Neural cell (in vitro differentiated cells): Measurements from ENCODE around the gene PLK3. TPM values are rescaled to one million over a fixed set of nuclear protein-coding genes. Genes with fewer than 3 reads are reported as not detected.

Experiments
- H2AFZ ChIP-seq: fragments of 200-600, 300-800 bp; sonication (generic), shearing (Covaris generic); 2 replicates; pipeline ENCODE4 v1.6.0; 2014; ENCODE audit warnings: low read depth, mild to moderate bottlenecking, antibody characterized with exemption, low read length, moderate library complexity
- H3F3A ChIP-seq: fragments of 200-600 bp; shearing (Covaris generic); 2 replicates; pipeline ENCODE4 v1.6.1; 2016; ENCODE audit warnings: mild to moderate bottlenecking, moderate library complexity, mixed read lengths, antibody characterized with exemption, low read length; ENCODE audit not compliant: insufficient read depth, poor library complexity, severe bottlenecking
- H3K27ac ChIP-seq: fragments of 200-600, 300-800 bp; sonication (generic), shearing (Covaris generic); 2 replicates; pipeline ENCODE4 v1.5.1; 2014; ENCODE audit warnings: mild to moderate bottlenecking, low read length, moderate library complexity
- H3K27me3 ChIP-seq: fragments of 300-800, 200-600 bp; sonication (generic), shearing (Covaris generic); 2 replicates; pipeline ENCODE4 v1.6.0; 2014; ENCODE audit warnings: mild to moderate bottlenecking, low read depth, low read length, moderate library complexity; ENCODE audit not compliant: insufficient read depth
- H3K36me3 ChIP-seq: fragments of 300-800, 200-600 bp; sonication (generic), shearing (Covaris generic); 2 replicates; pipeline ENCODE4 v1.5.1; 2014; ENCODE audit warnings: mild to moderate bottlenecking, antibody characterized with exemption, low read length, moderate library complexity; ENCODE audit not compliant: insufficient read depth
- H3K4me2 ChIP-seq: fragments of 300-800, 200-600 bp; sonication (generic), shearing (Covaris generic); 2 replicates; pipeline ENCODE4 v1.6.0; 2014; ENCODE audit warnings: mild to moderate bottlenecking, low read length
- H3K4me3 ChIP-seq: fragments of 300-800, 200-600 bp; sonication (generic), shearing (Covaris generic); 2 replicates; pipeline ENCODE4 v1.5.1; 2014; ENCODE audit warnings: mild to moderate bottlenecking, low read length, moderate library complexity
- H3K79me2 ChIP-seq: fragments of 200-600 bp; shearing (Covaris generic); replicated peaks from 2 replicates; pipeline ENCODE4 v1.6.0; 2014; ENCODE audit warnings: mild to moderate bottlenecking, low read length, moderate library complexity; ENCODE audit not compliant: insufficient read depth
- H3K9ac ChIP-seq: fragments of 300-800, 200-600 bp; sonication (generic), shearing (Covaris generic); 2 replicates; pipeline ENCODE4 v1.6.1; 2016; ENCODE audit warnings: mild to moderate bottlenecking, low read length, mixed read lengths
- H3K9me2 ChIP-seq: fragments of 200-600 bp; shearing (Covaris generic); 2 replicates; pipeline ENCODE4 v1.6.1; 2016; ENCODE audit warnings: mild to moderate bottlenecking, low read length, mixed read lengths; ENCODE audit not compliant: insufficient read depth
- H3K9me3 ChIP-seq: fragments of 200-600, 300-800 bp; sonication (generic), shearing (Covaris generic); 2 replicates; pipeline ENCODE4 v1.6.1; 2016; ENCODE audit warnings: mild to moderate bottlenecking, mixed run types, low read length, moderate library complexity, mixed read lengths
- H4K20me1 ChIP-seq: fragments of 200-600 bp; shearing (Covaris generic); 2 replicates; pipeline ENCODE4 v1.6.1; 2016; ENCODE audit warnings: mild to moderate bottlenecking, mixed run types; ENCODE audit not compliant: insufficient read depth
- EP300 ChIP-seq: fragments of 450-650 bp; conservative IDR thresholded peaks from 2 replicates; pipeline ENCODE4 v1.6.1; 2014; ENCODE audit warnings: antibody characterized with exemption, mild to moderate bottlenecking, moderate library complexity; ENCODE audit not compliant: poor library complexity, severe bottlenecking
- EZH2 ChIP-seq: fragments of 200-600, 300-800 bp; shearing (Covaris generic), sonication (generic); IDR thresholded peaks from 2 replicates; pipeline ENCODE4 v1.6.1; 2014; ENCODE audit warnings: antibody characterized with exemption, low read length, borderline replicate concordance, mild to moderate bottlenecking; ENCODE audit not compliant: insufficient read depth, poor library complexity, severe bottlenecking
- MXI1 ChIP-seq: fragments of 450-650 bp; conservative IDR thresholded peaks from 2 replicates; pipeline ENCODE4 v1.6.1; 2014; ENCODE audit warnings: antibody characterized with exemption, mild to moderate bottlenecking; ENCODE audit not compliant: poor library complexity, severe bottlenecking
- POLR2AphosphoS5 ChIP-seq: IDR thresholded peaks from 2 replicates; pipeline ENCODE4 v1.6.1; 2012
- RAD21 ChIP-seq: fragments of 450-650 bp; conservative IDR thresholded peaks from 2 replicates; pipeline ENCODE4 v1.6.1; 2014; ENCODE audit warnings: antibody characterized with exemption, mild to moderate bottlenecking, moderate library complexity
- REST ChIP-seq: IDR thresholded peaks from 2 replicates; pipeline ENCODE4 v1.6.1; 2012; ENCODE audit warnings: borderline replicate concordance
- TAF1 ChIP-seq: IDR thresholded peaks from 2 replicates; pipeline ENCODE4 v1.6.1; 2012; ENCODE audit warnings: low read depth
- polyA plus RNA-seq: library from polyadenylated mRNA; depleted of rRNA; stranded (reverse); fragments of >200 nt; gene quantifications from 2 replicates; pipeline ENCODE4 v1.2.3, GENCODE V29; 2014
- small RNA-seq, 3 experiments: library from RNA; depleted of rRNA; stranded (forward); fragments of <200 nt; gene quantifications; one replicate each; pipeline ENCODE3, GENCODE V24; 2012

Gene PLK3
- polyA plus RNA-seq, 1 donor from 2014 or later: 8.3 TPM

- Histone ChIP-seq H3K9me3 (no peaks in the 10 kb centered on the region), H3F3A (no peaks in the 10 kb centered on the region), H2AFZ (no peak overlapping the region), H3K27me3 (no peaks in the 10 kb centered on the region), H3K9me2 (no peaks in the 10 kb centered on the region), H3K4me2 (no peak overlapping the region), H3K79me2 (no peaks in the 10 kb centered on the region), H3K36me3 (no peaks in the 10 kb centered on the region), H3K4me3 (no peak overlapping the region), H4K20me1 (no peaks in the 10 kb centered on the region), H3K9ac (no peak overlapping the region), H3K27ac (no peak overlapping the region)
- TF ChIP-seq RAD21 (no peak), POLR2AphosphoS5 (no peak), EP300 (no peak), EZH2 (no peak), TAF1 (no peak), REST (no peak)
Observed at GRCh38 chr1:44853201-44853600, 53.0 kb downstream of the PLK3 start.

GRCh38 chr1:44854970-44855369, 54.8 kb downstream of the PLK3 start:
- TF ChIP-seq POLR2AphosphoS5 (no peak), MXI1 (no peak), EP300 (no peak), REST (no peak), EZH2 (no peak), TAF1 (no peak)
- H3K79me2 ChIP-seq: no peaks in the 10 kb centered on the region
- no peak overlapping the region for H3K4me3 ChIP-seq
- H3K9me2 ChIP-seq: no peaks in the 10 kb centered on the region
- no peaks in the 10 kb centered on the region for H3K27me3 ChIP-seq
- no peaks in the 10 kb centered on the region for H3K36me3 ChIP-seq
- no peaks in the 10 kb centered on the region for H3F3A ChIP-seq
- no peak overlapping the region for H2AFZ ChIP-seq
- H3K4me2 ChIP-seq: no peak overlapping the region
- no peak overlapping the region for H3K27ac ChIP-seq
- H4K20me1 ChIP-seq: no peaks in the 10 kb centered on the region
- H3K9me3 ChIP-seq: no peaks in the 10 kb centered on the region
- no peak overlapping the region for H3K9ac ChIP-seq

Small RNAs within 50 kb of the gene (small RNA-seq; reads per million reads assigned to genes)
- 0 reads per million in 3 experiments for gene AL136380.1
- gene SNORD38A: 411 to 628 (median 450) reads per million in 3 experiments
- 0 reads per million in 3 experiments for gene SNORD38B
- 26.1 to 126 (median 35.1) reads per million in 3 experiments for gene SNORD46
- 0 reads per million in 3 experiments for gene SNORD55

Other genes starting within 250 kb of the PLK3 start
- 13.4 and 21.4 TPM in 2 replicates for gene TMEM53, start 125.9 kb upstream of the PLK3 start, polyA plus RNA-seq
- gene ARMH1, start 125.7 kb upstream of the PLK3 start, polyA plus RNA-seq: 88.3 and 105 TPM in 2 replicates
- not detected in 2 replicates for gene RNU5D-1, start 69.2 kb upstream of the PLK3 start, polyA plus RNA-seq
- 1.5 and 3.8 TPM in 2 replicates for gene KIF2C, start 60.5 kb upstream of the PLK3 start, polyA plus RNA-seq
- gene RPS8, start 24.8 kb upstream of the PLK3 start, polyA plus RNA-seq: 2,015 and 2,061 TPM in 2 replicates
- not detected in 2 replicates for gene BEST4, start 12.2 kb upstream of the PLK3 start, polyA plus RNA-seq
- not detected in 2 replicates for gene DYNLT4, start 7.0 kb downstream of the PLK3 start, polyA plus RNA-seq
- 0.16 TPM in 1 of 2 replicates, not detected in the other for gene BTBD19, start 8.1 kb downstream of the PLK3 start, polyA plus RNA-seq
- 0.78 and 1.3 TPM in 2 replicates for gene PTCH2, start 42.9 kb downstream of the PLK3 start, polyA plus RNA-seq
- 28.0 and 38.6 TPM in 2 replicates for gene EIF2B3, start 186.2 kb downstream of the PLK3 start, polyA plus RNA-seq
- gene HECTD3, start 210.9 kb downstream of the PLK3 start, polyA plus RNA-seq: 9.6 and 9.7 TPM in 2 replicates
- 87.3 and 96.9 TPM in 2 replicates for gene UROD, start 211.9 kb downstream of the PLK3 start, polyA plus RNA-seq